GM12801 (cell line): ENCODE data around the gene PFKFB4.

Experiments
- TF ChIP-seq, protein P1 (sequence below): IDR thresholded peaks from one replicate; pipeline ENCODE4 v1.5.1; 2011; ENCODE audit warnings: control low read depth; ENCODE audit not compliant: insufficient read length; ENCODE audit errors: extremely low read depth

The PFKFB4 gene

DNA sequence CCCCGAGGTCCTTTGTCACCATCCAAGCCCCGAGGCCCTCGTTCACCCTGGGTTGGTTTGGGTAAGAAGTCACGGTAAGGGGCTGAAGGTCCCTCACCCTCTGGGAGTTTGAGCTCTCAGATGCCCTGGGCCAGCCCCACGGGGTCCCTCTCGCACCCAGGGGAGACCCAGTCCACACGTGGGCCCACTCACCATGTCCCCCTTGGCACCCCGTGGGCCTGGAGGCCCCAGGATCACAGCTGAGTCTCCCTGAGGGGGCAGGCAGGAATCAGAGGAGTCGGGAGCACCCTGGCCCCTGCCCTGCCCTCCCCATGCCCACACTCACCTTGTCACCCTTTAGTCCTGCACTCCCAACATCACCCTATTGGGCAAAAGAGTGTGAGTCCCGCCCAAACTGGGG lies 12.8 kb upstream of the PFKFB4 start:
- TF ChIP-seq, protein P1, sequence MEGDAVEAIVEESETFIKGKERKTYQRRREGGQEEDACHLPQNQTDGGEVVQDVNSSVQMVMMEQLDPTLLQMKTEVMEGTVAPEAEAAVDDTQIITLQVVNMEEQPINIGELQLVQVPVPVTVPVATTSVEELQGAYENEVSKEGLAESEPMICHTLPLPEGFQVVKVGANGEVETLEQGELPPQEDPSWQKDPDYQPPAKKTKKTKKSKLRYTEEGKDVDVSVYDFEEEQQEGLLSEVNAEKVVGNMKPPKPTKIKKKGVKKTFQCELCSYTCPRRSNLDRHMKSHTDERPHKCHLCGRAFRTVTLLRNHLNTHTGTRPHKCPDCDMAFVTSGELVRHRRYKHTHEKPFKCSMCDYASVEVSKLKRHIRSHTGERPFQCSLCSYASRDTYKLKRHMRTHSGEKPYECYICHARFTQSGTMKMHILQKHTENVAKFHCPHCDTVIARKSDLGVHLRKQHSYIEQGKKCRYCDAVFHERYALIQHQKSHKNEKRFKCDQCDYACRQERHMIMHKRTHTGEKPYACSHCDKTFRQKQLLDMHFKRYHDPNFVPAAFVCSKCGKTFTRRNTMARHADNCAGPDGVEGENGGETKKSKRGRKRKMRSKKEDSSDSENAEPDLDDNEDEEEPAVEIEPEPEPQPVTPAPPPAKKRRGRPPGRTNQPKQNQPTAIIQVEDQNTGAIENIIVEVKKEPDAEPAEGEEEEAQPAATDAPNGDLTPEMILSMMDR, result no peak

DNA sequence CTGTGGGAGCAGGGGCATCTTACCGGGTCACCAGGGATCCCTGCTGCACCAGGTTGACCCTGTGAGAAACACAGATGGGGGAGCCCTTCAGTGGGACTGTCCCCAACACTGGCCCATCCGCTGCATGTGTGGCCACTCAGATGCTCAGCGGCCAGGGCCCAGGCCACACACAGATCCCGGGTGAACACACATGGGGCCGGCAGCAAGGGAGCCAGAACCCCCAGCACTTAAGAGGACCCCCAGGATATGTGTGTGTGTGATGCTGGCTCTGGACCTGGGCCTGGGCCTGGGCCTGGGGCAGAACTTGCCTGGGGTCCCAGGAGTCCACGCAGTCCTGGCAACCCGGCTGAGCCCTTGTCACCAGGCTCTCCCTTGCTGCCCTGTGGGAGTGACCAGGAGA lies 11.9 kb upstream of the PFKFB4 start:
- TF ChIP-seq, protein P1, result no peak

DNA sequence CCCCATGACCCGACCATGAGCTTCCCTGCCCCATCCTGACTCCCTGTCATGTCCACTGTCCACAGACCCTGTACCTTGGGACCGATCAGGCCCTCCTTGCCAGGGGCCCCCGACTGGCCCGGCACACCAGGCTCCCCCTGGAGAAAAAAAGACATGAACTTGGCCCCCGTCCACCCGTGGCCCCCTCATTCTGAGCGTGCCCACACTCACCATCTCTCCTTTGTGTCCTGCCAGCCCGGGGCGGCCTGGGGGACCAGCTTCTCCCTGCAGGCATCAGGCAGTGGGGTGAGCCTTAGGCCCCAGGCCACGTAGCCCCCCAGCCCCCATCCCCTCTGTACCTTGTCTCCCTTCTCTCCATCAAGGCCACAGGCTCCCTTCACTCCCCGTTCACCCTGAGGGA lies 10.9 kb upstream of the PFKFB4 start:
- TF ChIP-seq, protein P1, result no peak

DNA sequence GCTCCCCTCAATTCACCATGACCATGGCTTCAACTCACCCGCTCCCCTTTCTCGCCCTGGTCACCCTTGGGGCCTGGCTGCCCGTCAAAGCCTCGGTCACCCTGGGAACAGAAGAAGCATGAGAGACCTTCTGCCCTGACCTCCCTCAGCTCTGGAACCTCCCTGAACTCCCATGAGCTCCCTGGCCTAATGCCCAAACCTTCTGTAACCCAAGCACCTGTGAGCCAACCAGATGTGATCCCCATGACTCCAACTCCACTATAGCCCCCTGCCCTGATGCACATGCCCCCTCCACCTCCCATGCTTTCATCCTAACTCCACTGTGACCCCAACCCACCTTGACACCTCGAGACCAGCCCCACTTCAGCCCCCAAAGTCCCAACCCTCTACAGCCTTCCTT lies 10.5 kb upstream of the PFKFB4 start:
- TF ChIP-seq, protein P1, result no peak

DNA sequence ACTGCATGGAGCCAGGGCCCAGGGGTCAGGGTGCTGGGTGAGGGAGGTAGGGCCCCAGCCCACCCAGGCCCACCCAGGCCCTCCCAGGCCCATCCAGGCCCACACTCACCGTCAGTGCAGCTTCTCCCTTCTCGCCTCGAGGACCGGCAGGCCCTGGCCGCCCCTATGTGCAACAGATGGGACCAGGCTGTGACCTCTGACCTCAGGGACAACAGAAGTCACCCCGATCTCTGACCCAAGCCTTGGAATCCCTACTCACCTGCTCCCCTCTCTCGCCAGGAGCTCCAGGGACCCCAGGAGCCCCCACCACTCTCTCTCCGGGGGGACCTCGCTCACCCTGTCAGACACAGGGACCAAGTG lies 9.8 kb upstream of the PFKFB4 start:
- TF ChIP-seq, protein P1, result no peak

DNA sequence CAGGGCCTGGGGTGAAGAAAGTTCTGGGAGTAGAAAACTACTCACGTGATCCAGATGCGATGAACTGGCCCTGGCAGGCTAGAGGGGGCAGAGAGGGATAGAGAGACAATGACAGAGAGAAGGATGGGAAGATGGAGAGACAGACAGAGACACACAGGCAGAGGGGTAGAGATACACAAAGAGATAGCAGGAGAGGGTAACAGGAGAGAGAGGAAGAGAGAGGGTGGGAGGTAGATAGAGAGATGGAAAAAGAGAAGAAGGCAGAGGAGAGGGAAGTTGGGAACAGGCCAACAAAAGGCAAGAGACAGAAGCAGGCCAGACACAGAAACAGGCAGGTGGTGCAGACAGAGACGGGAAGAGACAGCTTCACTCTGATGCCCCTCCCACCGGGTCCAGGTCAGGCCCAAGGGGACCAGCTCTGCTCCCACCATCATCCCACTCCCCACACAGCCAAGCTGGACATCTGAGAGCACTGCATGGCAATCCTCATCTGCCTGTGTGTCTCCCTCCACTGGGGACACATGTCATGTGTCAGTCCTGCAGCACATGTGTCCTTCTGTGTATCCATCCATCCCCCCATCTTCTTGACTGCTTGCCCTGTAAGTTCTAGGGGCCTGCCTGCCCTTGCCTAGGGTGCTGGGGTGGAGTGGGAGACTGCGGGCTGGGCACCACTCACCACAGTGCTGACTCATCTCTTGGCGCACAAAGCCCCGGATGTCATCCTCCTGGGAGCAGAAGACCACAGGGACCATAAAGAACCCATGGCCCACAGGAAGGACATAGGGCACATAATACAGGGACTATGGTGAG lies 9.2 kb upstream of the PFKFB4 start:
- TF ChIP-seq, protein P1, result no peak

DNA sequence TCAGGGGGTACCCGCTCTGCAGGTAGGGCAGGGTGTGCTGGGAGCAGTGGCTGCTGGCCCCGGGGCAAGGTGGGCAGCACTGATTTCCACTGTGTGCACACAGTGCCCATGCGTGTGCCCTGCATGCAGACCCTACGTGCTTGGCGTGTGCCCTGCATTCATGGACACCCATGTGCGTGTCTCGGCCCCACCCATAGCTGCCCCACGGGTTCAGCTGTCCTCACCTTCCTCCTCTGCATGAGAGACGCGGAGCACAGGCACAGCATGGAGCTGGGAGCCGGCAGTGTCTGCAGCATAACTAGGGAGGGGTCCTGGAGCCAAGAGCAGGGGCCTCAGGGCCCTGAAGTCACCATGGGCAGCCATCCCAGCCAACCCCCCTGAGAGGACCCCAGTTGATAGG lies 8.6 kb upstream of the PFKFB4 start:
- TF ChIP-seq, protein P1, result no peak
